WI38 (cell line): ENCODE measurements around the gene MACIR.

Experiments used
- H3K4me3 ChIP-seq: 2 replicates; pipeline ENCODE4 v1.5.1; 2011; ENCODE audit warnings: low read depth, mild to moderate bottlenecking, control low read depth, low read length
- CTCF ChIP-seq: IDR thresholded peaks from 2 replicates; pipeline ENCODE4 v1.5.1; 2012; ENCODE audit warnings: low read depth, mild to moderate bottlenecking, control low read depth, low read length

Gene MACIR

DNA sequence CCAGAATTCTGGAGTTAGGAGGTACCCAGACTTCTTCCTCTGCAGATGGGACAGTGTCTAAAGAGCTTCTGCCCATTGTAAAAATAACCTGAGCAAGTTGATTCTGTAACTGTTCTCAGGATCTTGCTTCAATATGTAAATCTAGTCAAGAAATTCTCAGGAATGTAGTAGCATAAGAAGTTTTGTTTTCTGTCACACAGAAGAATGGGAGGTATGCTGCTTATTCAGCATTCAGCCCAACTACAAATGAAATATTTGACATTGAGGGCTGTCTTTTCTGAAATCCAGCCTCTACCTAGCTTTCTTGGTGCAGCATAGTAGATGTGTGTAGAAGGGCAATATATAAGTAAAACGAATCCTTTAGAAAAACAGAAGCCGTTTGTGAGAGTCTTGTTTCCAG lies 13.8 kb downstream of the MACIR start:
- TF ChIP-seq CTCF: no peak
- no peak overlapping the region for H3K4me3 ChIP-seq

- H3K4me3 ChIP-seq: no peak overlapping the region
- no peak for TF ChIP-seq CTCF
Observed at GRCh38 chr5:103273952-103274351, 15.4 kb downstream of the MACIR start.

GRCh38 chr5:103275851-103276250 lies 17.3 kb downstream of the MACIR start:
- no peak for TF ChIP-seq CTCF
- no peak overlapping the region for H3K4me3 ChIP-seq

DNA sequence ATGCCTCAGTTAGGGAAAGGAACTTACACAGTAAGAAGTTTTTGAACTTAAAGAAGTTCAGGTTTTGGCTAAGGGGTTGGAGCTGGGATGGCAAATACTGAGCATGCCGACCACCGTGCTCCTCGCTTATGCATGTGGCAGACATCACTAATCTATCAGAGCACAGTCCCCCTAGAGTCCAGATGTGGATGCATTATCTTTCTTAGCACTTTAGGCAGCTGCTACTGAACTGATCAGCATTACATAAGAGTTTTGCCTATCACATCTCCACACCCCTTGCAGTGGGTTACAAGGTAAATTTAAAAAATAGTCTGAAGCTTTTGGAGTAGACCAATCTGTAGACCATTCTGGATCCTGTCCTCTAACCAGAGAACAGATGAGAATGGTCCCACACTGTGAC lies 22.4 kb downstream of the MACIR start:
- no peak for TF ChIP-seq CTCF
- H3K4me3 ChIP-seq: no peak overlapping the region

- no peak overlapping the region for H3K4me3 ChIP-seq
- TF ChIP-seq CTCF: no peak
Observed at GRCh38 chr5:103283120-103283519, 24.6 kb downstream of the MACIR start.

- no peak overlapping the region for H3K4me3 ChIP-seq
- no peak for TF ChIP-seq CTCF
Observed at GRCh38 chr5:103283869-103284268, 25.3 kb downstream of the MACIR start.

DNA sequence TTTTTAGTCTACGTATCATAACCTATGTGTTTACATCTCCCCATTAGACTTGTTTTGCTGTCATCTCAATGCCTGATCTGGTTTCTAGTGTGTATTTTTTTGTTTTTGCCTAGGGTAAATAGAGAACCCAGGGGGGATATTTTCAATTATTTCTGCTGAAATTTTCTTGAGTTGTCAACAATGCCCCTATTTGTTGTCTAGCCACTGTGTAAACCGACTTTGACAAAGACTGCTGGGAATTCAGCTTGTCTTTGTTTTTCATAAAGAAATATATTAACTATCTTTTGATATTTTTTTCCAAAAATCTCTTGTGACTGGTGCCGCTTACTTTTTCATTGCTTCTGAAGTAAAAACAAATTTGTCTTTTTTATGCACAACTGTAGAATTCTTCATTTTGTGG lies 28.1 kb downstream of the MACIR start:
- TF ChIP-seq CTCF: no peak
- H3K4me3 ChIP-seq: no peak overlapping the region

DNA sequence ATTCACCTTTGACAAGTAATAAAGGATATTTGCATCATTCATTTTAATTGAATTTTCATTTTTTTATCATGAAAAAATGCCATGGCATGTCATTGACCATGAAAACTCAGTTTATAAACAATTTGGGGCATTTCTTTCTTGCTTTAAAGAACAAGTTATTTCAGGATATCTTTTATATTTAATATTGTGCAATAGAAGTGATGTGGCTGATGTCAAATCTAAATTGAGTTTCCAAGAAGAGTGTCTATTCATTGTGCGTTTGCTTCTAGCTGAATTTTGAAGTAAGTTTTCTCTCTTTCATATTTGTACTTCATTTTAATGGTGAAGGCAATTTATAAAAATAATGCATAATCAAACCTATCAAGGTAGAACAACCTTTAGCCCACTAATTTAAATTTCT lies 30.5 kb downstream of the MACIR start:
- TF ChIP-seq CTCF: no peak
- no peak overlapping the region for H3K4me3 ChIP-seq
